AG04449 (cell line): ENCODE data around the gene AK8.

Experiments used
- CTCF ChIA-PET: fragments of 350-600 bp; formaldehyde crosslinking; extraction: SDS; loops from one replicate; lab custom pipeline; 2021; ENCODE audit warnings: antibody characterized with exemption; lab: Yijun Ruan, JAX
- POLR2A ChIA-PET: fragments of 400-600, 350-600 bp; formaldehyde crosslinking; extraction: SDS; loops from one replicate; lab custom pipeline; 2020; ENCODE audit warnings: antibody characterized with exemption, inconsistent platforms; lab: Yijun Ruan, JAX
- DNase-seq: peaks from one replicate; pipeline ENCODE4 v3.0.0-alpha.2; 2010; ENCODE audit warnings: low read depth, low spot score
- H3K4me3 ChIP-seq: 2 replicates; pipeline ENCODE4 v1.5.1; 2011; ENCODE audit warnings: low read depth, mild to moderate bottlenecking, control low read depth, low read length
- TF ChIP-seq, protein P1 (sequence below): IDR thresholded peaks from one replicate; pipeline ENCODE4 v1.5.1; 2011; ENCODE audit warnings: mild to moderate bottlenecking, moderate library complexity, low read length, control low read depth, inconsistent platforms; ENCODE audit not compliant: insufficient read depth; ENCODE audit errors: missing control alignments

AK8 gene

DNA sequence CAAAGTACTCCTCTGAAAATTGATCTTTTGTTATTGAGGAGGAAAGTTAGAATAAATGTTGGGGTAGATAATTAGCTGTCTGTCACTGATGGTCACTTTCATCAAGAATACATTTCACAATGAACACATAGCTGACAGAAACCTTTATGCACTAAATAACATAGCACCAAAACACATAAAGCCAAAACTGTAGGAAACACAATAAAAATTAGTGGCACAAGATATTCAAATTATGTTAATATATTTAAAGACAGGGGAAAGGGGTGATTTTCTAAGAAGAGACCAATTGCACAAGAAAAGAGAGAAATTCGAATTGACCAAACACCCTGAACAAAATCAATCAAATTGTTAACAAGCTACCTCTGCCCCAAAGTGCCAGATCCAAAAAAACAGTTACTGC is 89.7 kb downstream of the AK8 start:
- TF ChIP-seq, protein P1, sequence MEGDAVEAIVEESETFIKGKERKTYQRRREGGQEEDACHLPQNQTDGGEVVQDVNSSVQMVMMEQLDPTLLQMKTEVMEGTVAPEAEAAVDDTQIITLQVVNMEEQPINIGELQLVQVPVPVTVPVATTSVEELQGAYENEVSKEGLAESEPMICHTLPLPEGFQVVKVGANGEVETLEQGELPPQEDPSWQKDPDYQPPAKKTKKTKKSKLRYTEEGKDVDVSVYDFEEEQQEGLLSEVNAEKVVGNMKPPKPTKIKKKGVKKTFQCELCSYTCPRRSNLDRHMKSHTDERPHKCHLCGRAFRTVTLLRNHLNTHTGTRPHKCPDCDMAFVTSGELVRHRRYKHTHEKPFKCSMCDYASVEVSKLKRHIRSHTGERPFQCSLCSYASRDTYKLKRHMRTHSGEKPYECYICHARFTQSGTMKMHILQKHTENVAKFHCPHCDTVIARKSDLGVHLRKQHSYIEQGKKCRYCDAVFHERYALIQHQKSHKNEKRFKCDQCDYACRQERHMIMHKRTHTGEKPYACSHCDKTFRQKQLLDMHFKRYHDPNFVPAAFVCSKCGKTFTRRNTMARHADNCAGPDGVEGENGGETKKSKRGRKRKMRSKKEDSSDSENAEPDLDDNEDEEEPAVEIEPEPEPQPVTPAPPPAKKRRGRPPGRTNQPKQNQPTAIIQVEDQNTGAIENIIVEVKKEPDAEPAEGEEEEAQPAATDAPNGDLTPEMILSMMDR = no peak
- ChIA-PET CTCF (interaction anchor here (1.1 kb wide), 1 partner anchor 11 kb away, joined by 5 read pairs; no protein-coding TSS in a partner anchor), POLR2A (no interaction called here)
- DNase-seq = no peak
- no peak overlapping the region for H3K4me3 ChIP-seq

DNA sequence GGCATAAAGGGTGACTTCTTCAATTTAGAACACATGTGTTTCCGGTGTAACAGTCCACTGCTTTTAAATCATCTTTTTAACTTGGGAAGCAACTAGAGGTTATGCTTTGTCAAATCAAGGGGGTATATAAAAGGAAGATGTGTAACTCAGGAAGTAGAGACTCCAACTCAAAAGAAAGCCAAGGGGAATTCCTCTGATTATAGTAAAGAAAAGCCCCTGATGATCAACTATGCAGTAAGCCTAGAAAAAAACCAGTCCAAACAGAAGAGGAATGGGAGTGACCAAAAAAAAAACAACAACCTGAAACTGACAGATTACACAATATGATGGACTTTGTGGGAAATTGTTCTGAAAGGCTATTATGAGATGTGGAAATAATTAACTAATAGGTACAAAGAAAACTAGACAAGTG is 90.3 kb downstream of the AK8 start:
- CTCF ChIA-PET = interaction anchor here (1.1 kb wide), 1 partner anchor 11 kb away, joined by 5 read pairs; no protein-coding TSS in a partner anchor
- no peak for DNase-seq
- H3K4me3 ChIP-seq = no peak overlapping the region
- POLR2A ChIA-PET = no interaction called here
- TF ChIP-seq, protein P1 = no peak

DNA sequence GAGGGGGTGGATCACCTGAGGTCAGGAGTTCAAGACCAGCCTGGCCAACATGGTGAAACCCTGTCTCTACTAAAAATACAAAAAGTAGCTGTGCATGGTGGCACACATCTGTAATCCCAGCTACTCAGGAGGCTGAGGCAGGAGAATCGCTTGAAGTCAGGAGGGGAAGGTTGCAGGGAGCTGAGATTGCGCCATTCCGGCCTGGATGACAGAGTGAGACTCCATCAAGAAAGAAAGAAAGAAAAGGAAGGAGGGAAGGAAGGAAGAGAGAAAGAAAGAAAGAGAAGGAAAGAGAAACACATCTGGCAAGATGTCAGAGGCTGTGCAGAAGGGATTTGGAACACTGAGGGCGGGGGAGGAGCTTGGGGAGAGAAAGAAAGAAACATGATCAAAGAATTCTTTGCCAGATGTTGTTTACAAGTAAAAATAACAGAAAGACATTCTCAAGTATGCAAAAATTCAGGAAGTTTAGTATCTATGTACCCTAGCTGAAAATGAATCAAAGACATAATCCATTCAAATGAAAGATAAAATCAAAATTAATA is 93.7 kb downstream of the AK8 start:
- no peak overlapping the region for H3K4me3 ChIP-seq
- TF ChIP-seq, protein P1 = no peak
- no peak for DNase-seq
- POLR2A ChIA-PET = no interaction called here
- CTCF ChIA-PET = interaction anchor here (1.2 kb wide), 1 partner anchor 15 kb away, joined by 5 read pairs; no protein-coding TSS in a partner anchor

DNA sequence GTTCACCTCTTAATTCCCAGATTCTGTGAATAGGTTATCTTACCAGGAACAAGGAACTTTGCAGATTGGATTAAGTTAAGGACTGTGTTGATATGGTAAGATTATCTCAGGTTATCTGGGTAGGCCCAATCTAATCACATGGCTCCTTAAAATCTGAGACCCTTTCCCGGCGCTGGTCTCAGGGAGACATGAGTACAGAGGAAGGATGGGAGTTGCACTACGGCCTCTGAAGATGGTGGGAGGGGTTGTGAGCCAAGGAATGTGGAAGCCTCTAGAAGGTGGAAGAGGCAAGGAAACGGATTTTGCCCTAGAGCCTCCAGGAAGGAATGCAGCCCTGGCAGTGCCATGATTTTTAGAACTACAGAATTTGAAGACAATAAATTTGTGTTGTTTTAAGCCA is 95.1 kb downstream of the AK8 start:
- POLR2A ChIA-PET = no interaction called here
- H3K4me3 ChIP-seq = no peak overlapping the region
- DNase-seq = no peak
- TF ChIP-seq, protein P1 = no peak
- CTCF ChIA-PET = interaction anchor here (1.2 kb wide), 1 partner anchor 14 kb away, joined by 5 read pairs; no protein-coding TSS in a partner anchor

DNA sequence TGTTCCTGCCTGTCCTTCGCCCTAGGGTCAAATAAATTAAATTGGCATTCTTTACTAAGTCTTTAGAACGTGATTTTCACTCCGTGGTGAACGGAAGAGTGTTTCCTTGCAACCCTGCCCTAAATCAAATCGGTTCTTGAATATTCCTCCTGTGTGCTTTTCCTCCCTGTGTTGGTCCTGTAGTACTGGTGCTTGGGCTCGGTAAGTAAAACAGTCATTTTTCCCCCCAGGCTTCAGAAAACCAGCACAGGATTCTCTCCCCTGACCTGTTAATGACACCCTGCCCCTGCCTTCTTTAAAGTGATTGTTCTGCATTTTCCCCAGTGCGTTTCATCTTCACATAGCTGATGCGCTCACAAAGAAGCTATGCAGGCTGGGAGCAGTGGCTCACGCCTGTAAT is 96.0 kb downstream of the AK8 start:
- POLR2A ChIA-PET = no interaction called here
- CTCF ChIA-PET = interaction anchor here (0.7 to 1.4 kb wide), 2 partner anchors 9 to 12 kb away, joined by 3 to 5 read pairs; no protein-coding TSS in a partner anchor
- TF ChIP-seq, protein P1 = no peak
- no peak for DNase-seq
- H3K4me3 ChIP-seq = no peak overlapping the region

DNA sequence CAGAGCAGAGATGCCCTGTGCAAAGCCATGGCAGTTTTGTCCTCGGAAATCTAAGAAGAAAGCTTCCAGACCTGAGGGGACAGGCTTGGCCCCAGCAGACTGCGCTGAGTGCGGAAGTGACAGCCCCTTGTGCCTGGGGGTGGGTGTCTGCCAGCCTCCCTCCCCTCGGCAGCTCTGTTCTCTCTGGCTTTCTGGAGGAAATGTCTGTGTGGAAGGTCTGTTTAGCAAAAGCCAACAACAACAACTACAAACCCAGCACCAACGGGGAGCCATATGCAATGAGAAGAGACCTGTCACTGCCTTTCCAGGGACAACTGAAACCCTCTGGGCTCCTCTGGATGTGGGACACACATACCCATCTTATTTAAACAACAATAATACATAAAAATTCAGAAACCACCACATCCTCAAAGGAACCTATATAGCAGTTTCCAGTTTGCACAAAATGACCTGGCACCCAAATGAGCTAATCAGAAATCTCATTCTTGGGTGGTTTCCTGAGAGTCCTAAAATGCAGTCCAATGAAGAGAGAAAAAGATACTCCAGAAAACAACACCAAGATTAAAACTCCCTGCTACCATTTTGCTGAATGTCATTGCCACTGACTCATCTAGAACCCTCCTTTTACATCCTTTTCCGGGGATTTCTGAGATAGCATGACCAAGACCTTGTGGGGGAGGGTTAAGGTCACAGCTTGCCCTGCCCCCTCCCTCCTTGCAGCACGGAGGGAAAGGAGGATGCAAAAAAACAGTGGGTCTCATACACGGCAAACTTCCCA is 97.7 kb downstream of the AK8 start:
- CTCF ChIA-PET = interaction anchor here (0.6 kb wide), 1 partner anchor 102 kb away, joined by 3 read pairs; no protein-coding TSS in a partner anchor
- no peak overlapping the region for H3K4me3 ChIP-seq
- POLR2A ChIA-PET = interaction anchor here (0.6 kb wide), 1 partner anchor 19 kb away, joined by 3 read pairs; no protein-coding TSS in a partner anchor
- DNase-seq = no peak
- TF ChIP-seq, protein P1 = no peak
